Gastrocnemius medialis (tissue), 4 donors: Measurements from ENCODE around the gene ADGRG4. TPM values are rescaled to one million over a fixed set of nuclear protein-coding genes. Genes with fewer than 3 reads are reported as not detected.
"Not testable (repeated sequence)": the region's sequence is repeated elsewhere in the genome, so short reads cannot be mapped to it uniquely, and the experiment has no call there.

ENCODE experiments used
- ATAC-seq, 2 donors: fragments of 150-250 bp; one replicate each; pipeline ENCODE4 v1.9.1; 2016
- DNase-seq, 2 donors: peaks; one replicate each; pipeline ENCODE4 v3.0.0-alpha.2; 2019
- H3K27ac ChIP-seq, 4 donors: fragments of 200-600 bp; sonication (generic); 1 replicate in 1 of 4; 2 replicates in 3 of 4; pipeline ENCODE4 v1.5.1; 2016 to 2018; ENCODE audit warnings: mild to moderate bottlenecking in 2 of 4, moderate library complexity in 1 of 4
- H3K27me3 ChIP-seq, 3 donors: fragments of 200-600 bp; sonication (generic) in 2 of 3; 1 replicate in 1 of 3; 2 replicates in 2 of 3; pipeline versions ENCODE4 v1.5.1 to v1.6.0; 2016 to 2019; ENCODE audit warnings: mild to moderate bottlenecking in 1 of 3, moderate library complexity in 1 of 3
- H3K36me3 ChIP-seq, 2 donors: fragments of 200-600 bp; sonication (generic) in 1 of 2; one replicate each; pipeline ENCODE4 v1.5.1; 2017 to 2018
- H3K4me1 ChIP-seq, 2 donors: fragments of 200-600 bp; sonication (generic) in 1 of 2; one replicate each; pipeline ENCODE4 v1.5.1; 2016 to 2017; ENCODE audit warnings: mild to moderate bottlenecking in 2 of 2
- H3K4me3 ChIP-seq, 4 donors: fragments of 200-600 bp; sonication (generic) in 3 of 4; 1 replicate in 1 of 4; 2 replicates in 3 of 4; pipeline ENCODE4 v1.5.1; 2016 to 2019; ENCODE audit warnings: mild to moderate bottlenecking in 2 of 4
- H3K9me3 ChIP-seq, 3 donors: fragments of 200-600 bp; sonication (generic) in 2 of 3; 1 replicate in 1 of 3; 2 replicates in 2 of 3; pipeline ENCODE4 v1.5.1; 2016 to 2019
- POLR2A ChIP-seq, 2 donors: fragments of 450-650 bp; IDR thresholded peaks; one replicate each; pipeline ENCODE4 v1.6.1; 2017; ENCODE audit warnings: antibody characterized with exemption in 2 of 2, mild to moderate bottlenecking in 2 of 2, moderate library complexity in 2 of 2
- in situ Hi-C, 4 donors: fragments of 200-750 bp; cut with MboI; loops; one replicate each; pipeline versions ENCODE4 v1.15.0 to v1.8.0; 2017; ENCODE audit warnings: low sequenced_read_pairs in 4 of 4
- intact Hi-C: fragments of 100-400 bp; cut with DNase I; formaldehyde crosslinking; loops from one replicate; pipeline ENCODE4 v1.15.1; 2023; ENCODE audit warnings: low total_unique reads
- total RNA-seq, 4 donors: library from RNA; depleted of rRNA; stranded (reverse); fragments of >200 nt; gene quantifications; one replicate each; pipeline versions ENCODE4 v1.1.0 to v1.2.3, GENCODE V29; 2016
- TF ChIP-seq, protein P1 (sequence below), 5 experiments: fragments of 450-650 bp in 3 of 5; fragments of 200-600 bp in 2 of 5; sonication (generic) in 2 of 5; IDR thresholded peaks in 4 of 5; conservative IDR thresholded peaks in 1 of 5; 1 replicate in 4 of 5; 2 replicates in 1 of 5; pipeline ENCODE4 v1.5.1; 2016 to 2019; ENCODE audit warnings: antibody characterized with exemption in 5 of 5, mild to moderate bottlenecking in 3 of 5, moderate library complexity in 3 of 5

The ADGRG4 gene
- total RNA-seq, 4 donors from 2014 or later = 0.04 TPM; not detected in 3

DNA sequence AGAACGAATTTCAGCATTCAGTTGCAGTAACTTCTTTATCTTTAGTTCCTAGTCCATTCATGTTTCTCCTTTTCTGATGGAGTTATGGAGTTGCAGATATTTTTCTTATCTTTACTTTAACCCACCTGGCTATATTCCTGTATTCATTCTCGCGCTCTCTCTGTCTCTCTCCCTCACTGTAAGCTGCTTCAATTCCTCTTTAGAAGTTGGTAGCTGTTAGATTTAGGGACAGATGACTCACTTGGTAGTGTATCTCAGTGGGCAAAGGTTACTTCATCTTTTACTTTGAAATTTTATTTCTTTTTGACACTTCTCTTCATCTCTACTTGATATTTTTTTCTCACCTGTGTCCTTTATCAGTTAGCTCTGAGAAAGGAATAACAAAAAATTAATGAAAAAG, 137.4 kb downstream of the ADGRG4 start:
- intact Hi-C loops = no loop called here
- ATAC-seq (no peak), DNase-seq (no peak)
- H3K27ac ChIP-seq = no peak overlapping the region
- H3K36me3 ChIP-seq = no peaks in the 10 kb centered on the region
- in situ Hi-C loops = no loop called here
- no peaks in the 10 kb centered on the region for H3K4me1 ChIP-seq
- H3K27me3 ChIP-seq = no peaks in the 10 kb centered on the region
- H3K4me3 ChIP-seq = no peak overlapping the region
- H3K9me3 ChIP-seq = no peaks in the 10 kb centered on the region
- TF ChIP-seq, protein P1, sequence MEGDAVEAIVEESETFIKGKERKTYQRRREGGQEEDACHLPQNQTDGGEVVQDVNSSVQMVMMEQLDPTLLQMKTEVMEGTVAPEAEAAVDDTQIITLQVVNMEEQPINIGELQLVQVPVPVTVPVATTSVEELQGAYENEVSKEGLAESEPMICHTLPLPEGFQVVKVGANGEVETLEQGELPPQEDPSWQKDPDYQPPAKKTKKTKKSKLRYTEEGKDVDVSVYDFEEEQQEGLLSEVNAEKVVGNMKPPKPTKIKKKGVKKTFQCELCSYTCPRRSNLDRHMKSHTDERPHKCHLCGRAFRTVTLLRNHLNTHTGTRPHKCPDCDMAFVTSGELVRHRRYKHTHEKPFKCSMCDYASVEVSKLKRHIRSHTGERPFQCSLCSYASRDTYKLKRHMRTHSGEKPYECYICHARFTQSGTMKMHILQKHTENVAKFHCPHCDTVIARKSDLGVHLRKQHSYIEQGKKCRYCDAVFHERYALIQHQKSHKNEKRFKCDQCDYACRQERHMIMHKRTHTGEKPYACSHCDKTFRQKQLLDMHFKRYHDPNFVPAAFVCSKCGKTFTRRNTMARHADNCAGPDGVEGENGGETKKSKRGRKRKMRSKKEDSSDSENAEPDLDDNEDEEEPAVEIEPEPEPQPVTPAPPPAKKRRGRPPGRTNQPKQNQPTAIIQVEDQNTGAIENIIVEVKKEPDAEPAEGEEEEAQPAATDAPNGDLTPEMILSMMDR (IDR thresholded peaks at IDR 0.05 in 4 of 5, conservative IDR thresholded peaks at IDR 0.05 in 1 of 5) = no peak
- TF ChIP-seq POLR2A (IDR thresholded peaks at IDR 0.05) = no peak

DNA sequence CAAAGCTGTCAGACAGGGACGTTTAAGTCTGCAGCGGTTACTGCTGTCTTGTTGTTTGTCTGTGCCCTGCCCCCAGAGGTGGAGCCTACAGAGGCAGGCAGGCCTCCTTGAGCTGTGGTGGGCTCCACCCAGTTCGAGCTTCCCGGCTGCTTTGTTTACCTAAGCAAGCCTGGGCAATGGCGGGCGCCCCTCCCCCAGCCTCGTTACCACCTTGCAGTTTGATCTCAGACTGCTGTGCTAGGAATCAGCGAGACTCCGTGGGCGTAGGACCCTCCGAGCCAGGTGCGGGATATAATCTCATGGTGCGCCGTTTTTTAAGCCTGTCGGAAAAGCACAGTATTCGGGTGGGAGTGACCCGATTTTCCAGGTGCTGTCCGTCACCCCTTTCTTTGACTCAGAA, 144.9 kb downstream of the ADGRG4 start:
- H3K27me3 ChIP-seq, H3K4me3 ChIP-seq, in situ Hi-C loops, H3K36me3 ChIP-seq, DNase-seq, H3K9me3 ChIP-seq, intact Hi-C loops, H3K4me1 ChIP-seq, ATAC-seq, H3K27ac ChIP-seq: not testable (repeated sequence)

DNA sequence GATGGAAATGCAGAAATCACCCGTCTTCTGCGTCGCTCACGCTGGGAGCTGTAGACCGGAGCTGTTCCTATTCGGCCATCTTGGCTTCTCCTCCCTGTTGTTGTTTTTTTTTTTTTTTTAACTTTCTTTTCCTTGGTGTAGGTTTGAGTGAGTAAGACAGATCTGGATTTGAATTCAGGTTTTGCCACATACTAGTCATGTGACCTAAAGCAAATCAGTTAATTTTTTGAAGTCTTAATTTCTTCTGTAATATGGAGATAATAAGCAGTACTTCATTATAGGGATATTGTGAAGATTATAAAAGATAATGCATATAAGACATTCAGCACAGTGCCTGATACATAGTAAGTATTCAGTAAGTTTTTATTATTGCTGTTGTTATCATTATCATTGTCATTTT, 145.4 kb downstream of the ADGRG4 start:
- no peak for TF ChIP-seq POLR2A (IDR thresholded peaks at IDR 0.05)
- TF ChIP-seq, protein P1 (IDR thresholded peaks at IDR 0.05 in 4 of 5, conservative IDR thresholded peaks at IDR 0.05 in 1 of 5) = no peak
- Histone ChIP-seq H3K4me3 (no peak overlapping the region), H3K9me3 (no peaks in the 10 kb centered on the region), H3K27ac (no peak overlapping the region), H3K4me1 (no peaks in the 10 kb centered on the region), H3K36me3 (no peaks in the 10 kb centered on the region), H3K27me3 (no peaks in the 10 kb centered on the region)
- no peak for DNase-seq
- intact Hi-C loops (no loop called here), in situ Hi-C loops (no loop called here)
- no peak for ATAC-seq

DNA sequence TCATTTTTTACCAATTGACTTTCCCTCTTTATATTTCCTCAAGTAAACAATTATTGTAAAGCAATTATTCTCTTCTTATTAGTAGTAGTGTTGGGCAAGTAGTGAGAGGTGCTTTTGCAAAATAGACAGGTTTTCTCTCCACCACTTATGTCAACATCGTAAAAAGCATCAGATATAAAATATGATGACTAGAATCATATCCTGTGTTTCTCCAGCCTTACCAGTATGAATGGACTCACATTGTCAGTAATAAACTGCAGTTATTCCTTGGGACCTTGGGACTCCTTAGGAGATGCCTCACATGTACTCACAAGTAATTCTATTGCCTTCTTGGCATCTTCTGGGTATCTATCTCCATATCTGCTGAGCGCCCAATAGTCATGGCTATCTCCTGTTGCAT, 146.5 kb downstream of the ADGRG4 start:
- in situ Hi-C loops = no loop called here
- ATAC-seq = no peak
- H3K4me1 ChIP-seq = no peaks in the 10 kb centered on the region
- no peaks in the 10 kb centered on the region for H3K36me3 ChIP-seq
- H3K27me3 ChIP-seq = no peaks in the 10 kb centered on the region
- H3K9me3 ChIP-seq = no peaks in the 10 kb centered on the region
- no peak overlapping the region for H3K4me3 ChIP-seq
- TF ChIP-seq, protein P1 (IDR thresholded peaks at IDR 0.05 in 4 of 5, conservative IDR thresholded peaks at IDR 0.05 in 1 of 5) = no peak
- TF ChIP-seq POLR2A (IDR thresholded peaks at IDR 0.05) = no peak
- intact Hi-C loops = no loop called here
- H3K27ac ChIP-seq = no peak overlapping the region
- no peak for DNase-seq

DNA sequence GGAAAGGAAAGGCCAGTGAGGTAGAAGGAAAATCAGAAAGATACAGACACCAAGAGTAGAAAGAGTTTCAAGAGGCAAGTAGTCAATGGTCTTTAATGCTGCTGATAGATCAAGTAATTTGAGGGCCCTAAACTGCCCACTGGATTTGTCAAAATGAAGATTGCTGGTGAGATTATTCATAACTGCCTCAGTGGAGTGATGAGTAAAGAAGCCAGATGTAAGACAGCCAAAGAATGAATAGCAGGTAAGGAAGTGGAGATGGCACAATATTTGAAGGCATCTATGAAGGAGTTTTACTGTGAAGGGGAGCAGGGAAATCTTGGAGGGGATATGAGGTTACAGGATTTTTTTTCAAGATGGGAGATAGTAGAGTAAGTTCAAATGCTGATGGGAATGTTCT, 147.2 kb downstream of the ADGRG4 start:
- H3K9me3 ChIP-seq = no peaks in the 10 kb centered on the region
- intact Hi-C loops = no loop called here
- DNase-seq (no peak), ATAC-seq (no peak)
- no peak for TF ChIP-seq POLR2A (IDR thresholded peaks at IDR 0.05)
- TF ChIP-seq, protein P1 (IDR thresholded peaks at IDR 0.05 in 4 of 5, conservative IDR thresholded peaks at IDR 0.05 in 1 of 5) = no peak
- no peak overlapping the region for H3K27ac ChIP-seq
- in situ Hi-C loops = no loop called here
- H3K36me3 ChIP-seq = no peaks in the 10 kb centered on the region
- no peaks in the 10 kb centered on the region for H3K4me1 ChIP-seq
- no peak overlapping the region for H3K4me3 ChIP-seq
- no peaks in the 10 kb centered on the region for H3K27me3 ChIP-seq
